OCI-LY7 (cell line): ENCODE data around the gene PDHX. TPM values are rescaled to one million over a fixed set of nuclear protein-coding genes. Genes with fewer than 3 reads are reported as not detected.

ENCODE experiments used
- BruUV-seq: library from RNA; stranded (reverse); fragments of 400-500 nt; replicated peaks from 2 replicates; lab custom pipeline; 2021; lab: Mats Ljungman, UMichigan
- CTCF ChIA-PET: fragments of 300-600 bp; sonication (Branson Sonifier 250); formaldehyde crosslinking; loops from one replicate; lab custom pipeline; 2022; ENCODE audit warnings: antibody characterized with exemption; ENCODE audit not compliant: unreplicated experiment; lab: Charles Lee
- POLR2A ChIA-PET: fragments of 300-600 bp; sonication (Branson Sonifier 250); formaldehyde crosslinking; loops from one replicate; lab custom pipeline; 2022; ENCODE audit warnings: antibody characterized with exemption; lab: Charles Lee
- DNase-seq: peaks from one replicate; pipeline ENCODE4 v3.0.0-alpha.2; 2015; ENCODE audit warnings: low spot score
- H2AFZ ChIP-seq: fragments of 200-600 bp; sonication (generic), shearing (Covaris generic); 2 replicates; pipeline ENCODE4 v1.6.1; 2014; ENCODE audit warnings: mild to moderate bottlenecking, antibody characterized with exemption, low read length, moderate library complexity
- H3K27ac ChIP-seq: fragments of 200-600 bp; sonication (generic); 2 replicates; pipeline ENCODE4 v1.5.1; 2014; ENCODE audit warnings: mixed run types, low read depth, mild to moderate bottlenecking, moderate library complexity, low read length, inconsistent platforms; ENCODE audit not compliant: poor library complexity, severe bottlenecking
- H3K36me3 ChIP-seq: fragments of 200-600 bp; sonication (generic); 2 replicates; pipeline ENCODE4 v1.6.1; 2014; ENCODE audit warnings: mild to moderate bottlenecking, antibody characterized with exemption, low read length, moderate library complexity, mixed read lengths; ENCODE audit not compliant: insufficient read depth
- H3K4me1 ChIP-seq: fragments of 200-600 bp; sonication (generic); 2 replicates; pipeline ENCODE4 v1.5.1; 2014; ENCODE audit warnings: mild to moderate bottlenecking, low read length; ENCODE audit not compliant: insufficient read depth, poor library complexity, severe bottlenecking
- H3K4me2 ChIP-seq: fragments of 200-600 bp; sonication (generic); 2 replicates; pipeline ENCODE4 v1.6.1; 2014; ENCODE audit warnings: mild to moderate bottlenecking, low read length
- H3K4me3 ChIP-seq: fragments of 200-600 bp; sonication (generic); 2 replicates; pipeline ENCODE4 v1.5.1; 2014; ENCODE audit warnings: mild to moderate bottlenecking, low read depth, low read length; ENCODE audit not compliant: poor library complexity, severe bottlenecking
- H3K79me2 ChIP-seq: fragments of 200-600 bp; sonication (generic); 2 replicates; pipeline ENCODE4 v1.6.1; 2016; ENCODE audit warnings: low read depth, mild to moderate bottlenecking, low read length, moderate library complexity, mixed read lengths; ENCODE audit not compliant: insufficient read depth
- H3K9me2 ChIP-seq: fragments of 200-600 bp; sonication (generic); 2 replicates; pipeline ENCODE4 v1.6.1; 2016; ENCODE audit warnings: mild to moderate bottlenecking, low read length, mixed read lengths; ENCODE audit not compliant: insufficient read depth
- H3K9me3 ChIP-seq: fragments of 200-600 bp; sonication (generic); 2 replicates; pipeline ENCODE4 v1.6.1; 2014; ENCODE audit warnings: mild to moderate bottlenecking, mixed run types, low read length, mixed read lengths
- H4K20me1 ChIP-seq: fragments of 200-600 bp; sonication (generic); 2 replicates; pipeline ENCODE4 v1.6.1; 2014; ENCODE audit warnings: mild to moderate bottlenecking, antibody characterized with exemption, low read length, moderate library complexity, mixed read lengths; ENCODE audit not compliant: insufficient read depth
- EZH2phosphoT487 ChIP-seq: fragments of 200-600 bp; sonication (generic); IDR thresholded peaks from 2 replicates; pipeline ENCODE4 v1.6.1; 2018; ENCODE audit warnings: low read depth, borderline replicate concordance, mild to moderate bottlenecking, mixed run types, antibody characterized with exemption, low read length, moderate library complexity, mixed read lengths
- intact Hi-C: fragments of 100-400 bp; cut with micrococcal nuclease; formaldehyde crosslinking; loops from one replicate; pipeline ENCODE4 v1.10.0; 2022; ENCODE audit not compliant: unreplicated experiment
- total RNA-seq, 2 experiments: library from RNA; depleted of rRNA in 1 of 2; stranded (reverse); fragments of >200 nt in 1 of 2; shearing (Covaris generic) in 1 of 2; gene quantifications; 2 replicates each; pipeline ENCODE4 v1.2.3, GENCODE V29; 2014 to 2022
- TF ChIP-seq, protein P1 (sequence below): fragments of 200-600 bp; sonication (generic); conservative IDR thresholded peaks from 2 replicates; pipeline ENCODE4 v1.5.1; 2014; ENCODE audit warnings: mild to moderate bottlenecking, antibody characterized with exemption, low read length, moderate library complexity, mixed read lengths

Gene PDHX
- total RNA-seq, 2 experiments from 2014 or later, result 18.0 to 50.9 TPM

DNA sequence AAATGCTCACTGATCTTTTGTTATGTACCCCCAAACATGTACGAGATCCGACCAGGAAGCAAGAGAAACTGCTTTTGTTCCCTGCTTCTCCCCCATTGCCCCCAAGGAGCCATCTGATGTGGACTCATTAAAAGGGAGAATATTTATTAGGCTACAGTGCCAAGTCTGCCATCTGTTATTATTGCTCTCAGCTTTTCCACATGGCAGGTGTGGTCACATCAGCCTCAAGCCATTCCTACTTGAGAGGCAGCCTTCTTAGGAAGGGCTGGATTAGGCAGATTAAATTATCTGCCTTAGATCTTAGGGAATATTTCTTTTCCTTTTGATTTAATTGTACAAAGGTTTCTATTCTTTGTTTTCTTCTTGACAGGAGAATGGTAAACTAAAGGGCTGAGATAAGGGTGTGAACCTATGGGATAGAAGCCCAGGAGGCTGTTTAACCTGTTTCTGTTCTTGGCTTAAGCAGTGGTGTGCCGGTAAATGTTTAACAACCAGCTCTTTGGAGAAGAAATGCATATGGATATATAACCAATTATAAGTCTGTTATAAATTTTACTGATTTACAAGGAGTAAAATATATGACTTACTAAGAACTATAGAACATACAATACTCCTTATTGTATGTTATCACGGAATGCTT is 88.8 kb downstream of the PDHX start:
- Histone ChIP-seq H2AFZ (no peak overlapping the region), H3K79me2 (no peaks in the 10 kb centered on the region), H3K9me3 (no peaks in the 10 kb centered on the region), H3K4me1 (peaks cover 7% of the 10 kb centered on the region), H3K4me2 (no peak overlapping the region), H4K20me1 (no peaks in the 10 kb centered on the region), H3K27ac (no peak overlapping the region), H3K9me2 (no peaks in the 10 kb centered on the region), H3K4me3 (no peak overlapping the region), H3K36me3 (no peaks in the 10 kb centered on the region)
- DNase-seq, result no peak
- BruUV-seq, result no TSS peak
- CTCF ChIA-PET, result no interaction called here
- intact Hi-C loops, result no loop called here
- POLR2A ChIA-PET, result interaction anchor here (1.2 to 1.4 kb wide), 2 partner anchors 15 to 136 kb away, joined by 3 read pairs; no protein-coding TSS in a partner anchor
- TF ChIP-seq, protein P1, sequence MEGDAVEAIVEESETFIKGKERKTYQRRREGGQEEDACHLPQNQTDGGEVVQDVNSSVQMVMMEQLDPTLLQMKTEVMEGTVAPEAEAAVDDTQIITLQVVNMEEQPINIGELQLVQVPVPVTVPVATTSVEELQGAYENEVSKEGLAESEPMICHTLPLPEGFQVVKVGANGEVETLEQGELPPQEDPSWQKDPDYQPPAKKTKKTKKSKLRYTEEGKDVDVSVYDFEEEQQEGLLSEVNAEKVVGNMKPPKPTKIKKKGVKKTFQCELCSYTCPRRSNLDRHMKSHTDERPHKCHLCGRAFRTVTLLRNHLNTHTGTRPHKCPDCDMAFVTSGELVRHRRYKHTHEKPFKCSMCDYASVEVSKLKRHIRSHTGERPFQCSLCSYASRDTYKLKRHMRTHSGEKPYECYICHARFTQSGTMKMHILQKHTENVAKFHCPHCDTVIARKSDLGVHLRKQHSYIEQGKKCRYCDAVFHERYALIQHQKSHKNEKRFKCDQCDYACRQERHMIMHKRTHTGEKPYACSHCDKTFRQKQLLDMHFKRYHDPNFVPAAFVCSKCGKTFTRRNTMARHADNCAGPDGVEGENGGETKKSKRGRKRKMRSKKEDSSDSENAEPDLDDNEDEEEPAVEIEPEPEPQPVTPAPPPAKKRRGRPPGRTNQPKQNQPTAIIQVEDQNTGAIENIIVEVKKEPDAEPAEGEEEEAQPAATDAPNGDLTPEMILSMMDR, result no peak
- no peak for TF ChIP-seq EZH2phosphoT487

DNA sequence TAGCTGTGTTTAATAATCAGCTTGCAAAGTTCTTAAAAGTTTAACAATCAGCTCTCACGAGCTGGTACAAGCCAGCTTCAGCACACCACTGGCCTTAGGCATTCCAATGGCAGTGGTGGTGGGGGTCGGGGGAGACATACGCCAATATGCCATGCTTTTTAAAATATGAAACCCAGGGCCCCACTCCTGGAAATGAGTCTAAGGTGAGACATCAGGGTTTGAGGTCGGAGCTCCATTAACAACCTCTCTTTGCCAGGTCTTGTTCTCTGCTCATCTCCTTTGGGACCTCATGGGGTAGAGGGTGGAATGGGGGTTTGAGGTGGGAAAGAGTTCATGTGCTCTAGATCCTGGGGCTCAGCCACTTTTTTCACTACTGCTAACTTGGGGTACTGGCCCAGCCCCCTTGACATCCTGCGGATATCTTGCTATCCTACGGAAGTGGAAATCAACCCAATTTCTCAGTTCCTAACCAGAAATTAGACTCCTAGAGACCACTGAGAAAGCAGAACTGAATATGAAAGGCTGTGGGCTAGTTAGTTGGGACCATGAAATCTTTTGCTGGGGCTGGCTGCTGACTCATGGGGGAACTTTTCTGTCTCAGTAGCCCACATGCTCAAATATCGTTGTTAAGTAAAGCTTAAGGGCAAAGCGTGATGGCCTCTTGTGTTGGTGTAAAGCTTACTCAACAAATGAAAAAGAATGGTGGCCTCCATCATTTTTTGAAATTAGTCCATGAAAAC is 90.1 kb downstream of the PDHX start:
- Histone ChIP-seq H2AFZ (no peak overlapping the region), H3K79me2 (no peaks in the 10 kb centered on the region), H3K9me2 (no peaks in the 10 kb centered on the region), H3K27ac (no peak overlapping the region), H3K4me2 (no peak overlapping the region), H4K20me1 (no peaks in the 10 kb centered on the region), H3K36me3 (no peaks in the 10 kb centered on the region), H3K4me3 (no peak overlapping the region), H3K4me1 (peaks cover 7% of the 10 kb centered on the region), H3K9me3 (no peaks in the 10 kb centered on the region)
- POLR2A ChIA-PET, result interaction anchor here (0.6 to 1.4 kb wide), 5 partner anchors 11 to 240 kb away, joined by 3 read pairs; no protein-coding TSS in a partner anchor
- intact Hi-C loops, result no loop called here
- peak; percentile 8 for DNase-seq
- no peak for TF ChIP-seq EZH2phosphoT487
- TF ChIP-seq, protein P1, result no peak
- CTCF ChIA-PET, result no interaction called here
- no TSS peak for BruUV-seq
